ENCODE data around the gene SPIB. TPM values are rescaled to one million over a fixed set of nuclear protein-coding genes. Genes with fewer than 3 reads are reported as not detected.
"Not testable (repeated sequence)": the region's sequence is repeated elsewhere in the genome, so short reads cannot be mapped to it uniquely, and the experiment has no call there.

SPIB gene
- total RNA-seq, 1 experiment from 2014 or later = 1.3 TPM

DNA sequence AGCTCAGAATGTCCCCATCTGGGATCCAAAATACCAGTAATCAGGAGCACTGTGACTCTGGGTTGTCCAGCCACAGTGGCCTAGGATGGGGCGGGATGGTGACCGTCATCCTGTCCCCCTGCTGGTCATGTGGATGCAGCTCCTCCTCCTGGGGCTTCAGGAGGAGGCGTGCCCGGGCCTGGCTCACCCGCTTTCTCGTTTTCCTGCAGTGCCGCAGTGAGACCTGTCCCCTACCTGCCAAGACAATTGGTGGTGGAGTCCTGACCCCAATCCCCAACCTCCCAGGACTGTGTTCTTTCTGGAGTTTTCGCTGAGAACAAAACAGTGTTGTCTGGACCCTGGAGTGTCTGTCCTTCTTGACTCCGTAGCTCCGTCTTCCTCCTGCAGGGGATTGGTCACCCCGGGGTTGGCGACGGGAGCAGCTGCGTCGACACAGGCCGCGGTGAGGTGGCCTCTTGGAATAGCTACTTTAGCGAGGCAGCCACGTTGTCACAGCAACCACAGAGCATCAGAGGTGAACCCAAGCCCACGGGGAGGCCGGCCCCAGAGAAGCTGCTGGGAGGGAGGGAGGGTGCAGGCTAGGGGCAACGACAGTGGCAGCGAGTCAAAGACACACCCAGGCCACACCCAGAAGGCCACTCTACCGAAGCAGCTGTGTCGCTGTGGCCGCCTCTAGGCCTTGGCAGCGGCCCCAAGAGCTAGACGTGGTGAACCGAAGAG is 47.4 kb downstream of the SPIB start:
- peaks cover 2% of the 10 kb centered on the region for H3K9me3 Mint-ChIP-seq (ENCODE audit: low read depth, unreplicated experiment)
- TF ChIP-seq, protein P1, sequence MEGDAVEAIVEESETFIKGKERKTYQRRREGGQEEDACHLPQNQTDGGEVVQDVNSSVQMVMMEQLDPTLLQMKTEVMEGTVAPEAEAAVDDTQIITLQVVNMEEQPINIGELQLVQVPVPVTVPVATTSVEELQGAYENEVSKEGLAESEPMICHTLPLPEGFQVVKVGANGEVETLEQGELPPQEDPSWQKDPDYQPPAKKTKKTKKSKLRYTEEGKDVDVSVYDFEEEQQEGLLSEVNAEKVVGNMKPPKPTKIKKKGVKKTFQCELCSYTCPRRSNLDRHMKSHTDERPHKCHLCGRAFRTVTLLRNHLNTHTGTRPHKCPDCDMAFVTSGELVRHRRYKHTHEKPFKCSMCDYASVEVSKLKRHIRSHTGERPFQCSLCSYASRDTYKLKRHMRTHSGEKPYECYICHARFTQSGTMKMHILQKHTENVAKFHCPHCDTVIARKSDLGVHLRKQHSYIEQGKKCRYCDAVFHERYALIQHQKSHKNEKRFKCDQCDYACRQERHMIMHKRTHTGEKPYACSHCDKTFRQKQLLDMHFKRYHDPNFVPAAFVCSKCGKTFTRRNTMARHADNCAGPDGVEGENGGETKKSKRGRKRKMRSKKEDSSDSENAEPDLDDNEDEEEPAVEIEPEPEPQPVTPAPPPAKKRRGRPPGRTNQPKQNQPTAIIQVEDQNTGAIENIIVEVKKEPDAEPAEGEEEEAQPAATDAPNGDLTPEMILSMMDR (IDR thresholded peaks at IDR 0.05; ENCODE audit: unreplicated experiment) = peak; percentile 31
- no peak overlapping the region for H3K27ac Mint-ChIP-seq (ENCODE audit: unreplicated experiment)
- H3K36me3 Mint-ChIP-seq (ENCODE audit: insufficient read depth, unreplicated experiment) = peaks cover 3% of the 10 kb centered on the region
- BruUV-seq (replicated peaks) = no TSS peak
- H3K27me3 Mint-ChIP-seq (ENCODE audit: unreplicated experiment) = peaks cover 49% of the 10 kb centered on the region
- H3K4me3 Mint-ChIP-seq (ENCODE audit: low read depth, unreplicated experiment) = no peak overlapping the region
- intact Hi-C loops (cut with micrococcal nuclease; ENCODE audit: unreplicated experiment) = no loop called here
- CTCF ChIA-PET = interaction anchor here (0.6 to 1.5 kb wide), 8 partner anchors 10 to 259 kb away, joined by 3 to 8 read pairs (median 4); partner anchors contain the start of gene JOSD2
- peak; percentile 58 for DNase-seq
- peaks cover 7% of the 10 kb centered on the region for H3K4me1 Mint-ChIP-seq (ENCODE audit: low read depth, unreplicated experiment)

DNA sequence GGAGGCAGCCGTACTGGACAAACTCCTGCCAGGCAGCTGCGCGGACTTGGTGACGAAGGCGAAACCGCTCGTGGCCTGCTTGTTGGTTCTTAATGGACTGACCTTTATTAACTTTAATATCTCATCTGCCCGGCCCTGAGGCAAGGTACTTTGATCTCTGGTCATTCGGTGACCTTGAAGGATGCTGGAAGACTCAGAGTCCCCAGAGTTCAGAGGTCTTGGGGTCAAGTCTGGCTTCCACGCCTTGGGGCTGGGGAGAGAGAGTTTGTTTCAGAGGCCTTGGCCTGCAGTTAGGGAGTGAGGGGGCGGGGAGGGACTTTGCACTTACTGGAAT is 47.9 kb downstream of the SPIB start:
- TF ChIP-seq, protein P1 (IDR thresholded peaks at IDR 0.05; ENCODE audit: unreplicated experiment) = no peak
- CTCF ChIA-PET = interaction anchor here (0.6 to 1.5 kb wide), 5 partner anchors 13 to 258 kb away, joined by 3 to 8 read pairs (median 5); partner anchors contain the start of gene JOSD2

DNA sequence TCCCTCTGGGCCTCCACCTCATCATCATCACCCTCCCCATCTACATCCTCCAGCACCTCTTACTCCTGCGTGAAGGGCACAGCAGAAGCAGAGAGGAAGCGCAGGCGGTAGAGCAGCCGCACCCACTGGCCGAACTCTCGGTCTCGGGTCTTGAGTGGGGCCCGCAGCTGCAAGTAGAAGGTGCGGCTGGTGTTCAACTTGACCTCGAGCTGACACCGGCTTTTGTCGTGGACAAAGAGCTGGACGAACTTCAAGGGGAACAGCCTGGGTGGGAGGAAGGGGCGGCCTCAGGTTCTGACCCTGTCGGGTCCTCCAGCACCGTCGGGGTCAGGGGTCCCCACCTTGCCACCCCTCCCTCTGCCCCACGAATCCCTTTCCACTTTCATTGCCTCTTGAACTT is 48.8 kb downstream of the SPIB start:
- no peak overlapping the region for H3K4me3 Mint-ChIP-seq (ENCODE audit: low read depth, unreplicated experiment)
- no peak overlapping the region for H3K27ac Mint-ChIP-seq (ENCODE audit: unreplicated experiment)
- no peak for DNase-seq

More for the DNA sequence above, 47.9 kb downstream of the SPIB start:
- intact Hi-C loops (cut with micrococcal nuclease; ENCODE audit: unreplicated experiment) = no loop called here
- no peak overlapping the region for H3K27ac Mint-ChIP-seq (ENCODE audit: unreplicated experiment)
- BruUV-seq (replicated peaks) = no TSS peak
- H3K27me3 Mint-ChIP-seq (ENCODE audit: unreplicated experiment) = peaks cover 49% of the 10 kb centered on the region
- H3K4me1 Mint-ChIP-seq (ENCODE audit: low read depth, unreplicated experiment) = peaks cover 7% of the 10 kb centered on the region
- no peak for DNase-seq
- peaks cover 2% of the 10 kb centered on the region for H3K9me3 Mint-ChIP-seq (ENCODE audit: low read depth, unreplicated experiment)
- H3K36me3 Mint-ChIP-seq (ENCODE audit: insufficient read depth, unreplicated experiment) = peaks cover 3% of the 10 kb centered on the region
- no peak overlapping the region for H3K4me3 Mint-ChIP-seq (ENCODE audit: low read depth, unreplicated experiment)

DNA sequence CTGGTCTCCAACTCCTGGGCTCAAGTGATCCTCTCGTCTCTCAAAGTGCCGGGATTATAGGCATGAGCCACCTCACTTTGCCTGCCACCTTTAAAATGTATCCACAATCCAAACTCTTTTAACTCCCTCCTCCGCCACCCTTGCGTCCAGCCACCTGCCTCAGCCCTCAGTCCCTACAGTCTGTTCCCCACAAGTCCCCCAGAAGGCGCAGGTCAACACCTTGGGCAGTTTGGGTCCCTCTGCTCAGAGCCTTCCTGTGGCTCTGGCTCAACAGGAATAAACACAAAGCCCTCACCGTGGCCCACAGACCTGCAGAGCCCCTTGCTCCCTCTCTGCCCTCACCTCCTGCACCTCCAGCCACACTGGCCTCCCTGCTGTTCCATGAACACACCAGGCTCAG is 50.1 kb downstream of the SPIB start:
- no peak for DNase-seq
- no TSS peak for BruUV-seq (replicated peaks)
- Mint-ChIP-seq H3K9me3 (ENCODE audit: low read depth, unreplicated experiment) (no peaks in the 10 kb centered on the region), H3K36me3 (ENCODE audit: insufficient read depth, unreplicated experiment) (no peaks in the 10 kb centered on the region), H3K27me3 (ENCODE audit: unreplicated experiment) (peaks cover 42% of the 10 kb centered on the region), H3K4me3 (ENCODE audit: low read depth, unreplicated experiment) (no peak overlapping the region), H3K4me1 (ENCODE audit: low read depth, unreplicated experiment) (no peaks in the 10 kb centered on the region), H3K27ac (ENCODE audit: unreplicated experiment) (no peak overlapping the region)
- CTCF ChIA-PET = no interaction called here
- TF ChIP-seq, protein P1 (IDR thresholded peaks at IDR 0.05; ENCODE audit: unreplicated experiment) = no peak
- intact Hi-C loops (cut with micrococcal nuclease; ENCODE audit: unreplicated experiment) = no loop called here

More for the DNA sequence above, 48.8 kb downstream of the SPIB start:
- TF ChIP-seq, protein P1 (IDR thresholded peaks at IDR 0.05; ENCODE audit: unreplicated experiment) = no peak
- CTCF ChIA-PET = interaction anchor here (1.4 kb wide), 1 partner anchor 12 kb away, joined by 3 read pairs; no protein-coding TSS in a partner anchor
- intact Hi-C loops (cut with micrococcal nuclease; ENCODE audit: unreplicated experiment) = no loop called here
- H3K4me1 Mint-ChIP-seq (ENCODE audit: low read depth, unreplicated experiment) = peaks cover 2% of the 10 kb centered on the region
- peaks cover 2% of the 10 kb centered on the region for H3K36me3 Mint-ChIP-seq (ENCODE audit: insufficient read depth, unreplicated experiment)
- H3K9me3 Mint-ChIP-seq (ENCODE audit: low read depth, unreplicated experiment) = peaks cover under 1% of the 10 kb centered on the region
- peaks cover 49% of the 10 kb centered on the region for H3K27me3 Mint-ChIP-seq (ENCODE audit: unreplicated experiment)
- BruUV-seq (replicated peaks) = no TSS peak

DNA sequence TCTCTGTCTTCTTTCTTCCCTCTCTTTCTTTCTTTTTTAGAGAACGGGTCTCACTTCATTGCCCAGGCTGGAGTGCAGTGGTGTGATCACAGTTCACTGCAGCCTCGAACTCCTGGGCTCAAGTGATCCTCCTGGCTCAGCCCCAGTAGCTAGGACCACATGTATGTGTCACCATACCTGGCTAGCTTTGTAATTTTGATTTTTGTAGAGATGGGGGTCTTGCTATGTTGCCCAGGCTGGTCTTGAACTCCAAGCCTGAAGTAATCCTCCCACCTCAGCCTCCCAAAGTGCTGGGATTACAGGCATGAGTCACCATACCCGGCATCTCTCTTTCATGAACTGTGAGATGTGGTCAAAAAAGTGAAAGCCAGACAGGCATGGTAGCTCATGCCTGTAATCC is 54.6 kb downstream of the SPIB start:
- not testable (repeated sequence) for H3K27ac Mint-ChIP-seq (ENCODE audit: unreplicated experiment); H3K4me3 Mint-ChIP-seq (ENCODE audit: low read depth, unreplicated experiment)

More for the DNA sequence above, 54.6 kb downstream of the SPIB start:
- H3K4me1 Mint-ChIP-seq (ENCODE audit: low read depth, unreplicated experiment); H3K9me3 Mint-ChIP-seq (ENCODE audit: low read depth, unreplicated experiment); BruUV-seq (replicated peaks); intact Hi-C loops (cut with micrococcal nuclease; ENCODE audit: unreplicated experiment); DNase-seq: not testable (repeated sequence)
- Mint-ChIP-seq H3K36me3 (ENCODE audit: insufficient read depth, unreplicated experiment) (peaks cover 38% of the 10 kb centered on the region), H3K27me3 (ENCODE audit: unreplicated experiment) (peaks cover 31% of the 10 kb centered on the region)
- CTCF ChIA-PET = interaction anchor here (0.5 kb wide), 1 partner anchor 300 kb away, joined by 4 read pairs; no protein-coding TSS in a partner anchor

All from Calu3 (cell line).